ENCODE results near the gene MYBPH. TPM values are rescaled to one million over a fixed set of nuclear protein-coding genes. Genes with fewer than 3 reads are reported as not detected.

MYBPH gene
- total RNA-seq, 1 experiment from 2014 or later: not detected

DNA sequence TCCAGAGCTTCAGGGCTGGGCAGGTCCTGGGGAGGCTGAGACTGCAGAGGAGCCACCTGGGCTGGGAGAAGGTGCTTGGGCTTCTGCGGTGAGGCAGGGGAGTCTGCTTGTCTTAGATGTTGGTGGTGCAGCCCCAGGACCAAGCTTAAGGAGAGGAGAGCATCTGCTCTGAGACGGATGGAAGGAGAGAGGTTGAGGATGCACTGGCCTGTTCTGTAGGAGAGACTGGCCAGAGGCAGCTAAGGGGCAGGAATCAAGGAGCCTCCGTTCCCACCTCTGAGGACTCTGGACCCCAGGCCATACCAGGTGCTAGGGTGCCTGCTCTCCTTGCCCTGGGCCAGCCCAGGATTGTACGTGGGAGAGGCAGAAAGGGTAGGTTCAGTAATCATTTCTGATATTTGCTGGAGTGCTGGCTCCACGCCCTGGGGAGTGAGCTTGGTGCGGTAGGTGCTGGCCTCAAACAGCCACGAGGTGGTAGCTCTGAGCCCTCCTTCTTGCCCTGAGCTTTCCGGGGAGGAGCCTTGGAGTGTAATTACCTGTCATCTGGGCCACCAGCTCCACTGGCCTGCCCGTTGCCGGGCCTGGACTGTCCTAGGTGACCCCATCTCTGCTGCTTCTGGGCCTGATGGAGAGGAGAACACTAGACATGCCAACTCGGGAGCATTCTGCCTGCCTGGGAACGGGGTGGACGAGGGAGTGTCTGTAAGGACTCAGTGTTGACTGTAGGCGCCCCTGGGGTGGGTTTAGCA is 9.3 kb downstream of the MYBPH start:
- DNase-seq (ENCODE audit: low spot score): peak; percentile 60

DNA sequence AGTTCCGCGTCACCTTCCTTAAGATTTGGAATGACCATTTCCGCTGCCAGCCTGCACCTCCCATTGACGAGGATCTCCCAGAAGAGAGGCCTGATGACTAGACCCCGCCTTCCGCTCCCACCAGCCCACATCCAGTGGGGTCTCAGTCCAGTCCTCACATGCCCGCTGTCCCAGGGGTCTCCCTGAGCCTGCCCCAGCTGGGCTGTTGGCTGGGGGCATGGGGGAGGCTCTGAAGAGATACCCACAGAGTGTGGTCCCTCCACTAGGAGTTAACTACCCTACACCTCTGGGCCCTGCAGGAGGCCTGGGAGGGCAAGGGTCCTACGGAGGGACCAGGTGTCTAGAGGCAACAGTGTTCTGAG is 9.8 kb downstream of the MYBPH start:
- no peak for DNase-seq (ENCODE audit: low spot score)

DNA sequence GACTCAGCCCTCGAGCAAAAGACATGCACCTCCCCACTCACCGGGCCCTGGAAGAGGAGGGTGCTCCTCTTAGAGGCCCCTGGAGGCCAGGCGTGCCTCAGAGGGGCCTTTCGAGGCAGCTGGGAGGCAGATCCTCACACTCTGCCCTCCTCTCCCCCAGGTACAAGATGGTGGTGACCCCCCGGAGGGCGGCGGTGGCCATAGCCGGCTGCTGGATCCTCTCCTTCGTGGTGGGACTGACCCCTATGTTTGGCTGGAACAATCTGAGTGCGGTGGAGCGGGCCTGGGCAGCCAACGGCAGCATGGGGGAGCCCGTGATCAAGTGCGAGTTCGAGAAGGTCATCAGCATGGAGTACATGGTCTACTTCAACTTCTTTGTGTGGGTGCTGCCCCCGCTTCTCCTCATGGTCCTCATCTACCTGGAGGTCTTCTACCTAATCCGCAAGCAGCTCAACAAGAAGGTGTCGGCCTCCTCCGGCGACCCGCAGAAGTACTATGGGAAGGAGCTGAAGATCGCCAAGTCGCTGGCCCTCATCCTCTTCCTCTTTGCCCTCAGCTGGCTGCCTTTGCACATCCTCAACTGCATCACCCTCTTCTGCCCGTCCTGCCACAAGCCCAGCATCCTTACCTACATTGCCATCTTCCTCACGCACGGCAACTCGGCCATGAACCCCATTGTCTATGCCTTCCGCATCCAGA is 10.4 kb downstream of the MYBPH start:
- no peak for DNase-seq (ENCODE audit: low spot score)

DNA sequence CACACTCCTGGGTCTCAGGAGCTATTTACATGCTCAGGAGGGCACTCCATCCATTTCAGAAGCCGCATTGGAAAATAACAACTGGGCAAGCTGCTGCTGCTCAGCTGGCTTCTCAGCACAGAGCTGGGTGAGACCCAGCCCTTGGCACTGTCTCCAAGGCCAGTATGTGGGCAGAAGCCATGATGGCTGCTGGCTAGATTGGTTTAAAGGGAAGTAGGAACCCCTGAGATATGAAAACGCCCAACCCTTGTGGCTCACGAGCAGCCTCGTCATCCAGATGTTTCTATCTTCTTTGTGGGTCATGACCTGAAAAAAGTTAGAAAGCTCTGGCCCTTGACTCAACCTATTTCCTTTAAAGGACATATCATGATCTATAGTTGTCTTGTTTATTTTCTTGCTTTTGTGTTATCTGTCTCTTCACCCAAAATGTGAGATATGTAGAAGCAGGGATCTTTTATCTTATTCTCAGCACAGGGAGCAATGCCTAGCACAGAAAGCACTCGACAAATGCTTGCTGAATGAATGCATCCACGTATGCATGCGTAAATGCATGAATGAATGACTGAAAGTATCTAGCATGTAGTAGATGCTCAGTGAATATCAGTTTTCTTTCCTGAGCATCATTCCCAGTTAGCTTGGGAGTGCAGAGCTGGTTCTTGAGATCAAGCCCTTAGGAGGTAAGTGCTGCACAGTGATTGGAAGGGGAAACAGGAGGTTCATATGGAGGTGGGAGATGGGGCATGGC is 11.6 kb downstream of the MYBPH start:
- DNase-seq (ENCODE audit: low spot score): no peak

DNA sequence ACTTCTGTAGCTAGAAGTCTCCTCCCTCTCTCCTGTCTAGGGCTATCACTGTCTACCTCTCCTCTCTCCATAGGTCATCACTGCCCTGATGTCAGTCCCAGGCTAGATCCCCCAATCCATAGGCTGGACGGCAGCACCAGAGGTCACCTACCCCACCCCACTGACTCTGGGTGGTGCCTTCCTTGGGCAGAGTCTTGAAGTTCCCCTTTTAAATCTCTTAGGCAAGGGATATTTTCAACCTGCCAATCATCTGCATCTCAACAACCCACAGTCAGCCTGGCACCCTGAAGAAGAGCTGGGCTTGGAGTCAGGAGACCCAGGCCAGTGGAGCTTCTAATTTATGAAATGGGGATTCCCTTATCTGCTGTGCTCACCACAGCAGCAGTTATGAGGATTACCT is 13.2 kb downstream of the MYBPH start:
- no peak for DNase-seq (ENCODE audit: low spot score)

DNA sequence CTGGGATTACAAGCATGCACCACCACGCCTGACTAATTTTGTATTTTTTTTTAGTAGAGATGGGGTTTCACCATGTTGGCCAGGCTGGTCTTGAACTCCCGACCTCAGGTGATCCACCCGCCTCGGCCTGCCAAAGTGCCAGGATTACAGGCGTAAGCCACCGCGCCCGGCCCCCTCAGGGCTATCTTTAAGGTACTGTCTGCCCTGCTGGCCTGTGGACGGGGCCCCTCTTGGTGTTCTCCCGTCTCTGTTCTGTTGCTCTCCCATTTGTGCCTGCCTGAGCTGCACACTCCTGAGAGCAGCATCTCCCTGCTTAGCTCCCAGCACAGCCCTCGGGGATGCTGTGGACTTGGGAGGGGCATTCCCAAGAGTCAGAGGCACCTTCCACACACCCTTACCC is 13.9 kb downstream of the MYBPH start:
- no peak for DNase-seq (ENCODE audit: low spot score)

DNA sequence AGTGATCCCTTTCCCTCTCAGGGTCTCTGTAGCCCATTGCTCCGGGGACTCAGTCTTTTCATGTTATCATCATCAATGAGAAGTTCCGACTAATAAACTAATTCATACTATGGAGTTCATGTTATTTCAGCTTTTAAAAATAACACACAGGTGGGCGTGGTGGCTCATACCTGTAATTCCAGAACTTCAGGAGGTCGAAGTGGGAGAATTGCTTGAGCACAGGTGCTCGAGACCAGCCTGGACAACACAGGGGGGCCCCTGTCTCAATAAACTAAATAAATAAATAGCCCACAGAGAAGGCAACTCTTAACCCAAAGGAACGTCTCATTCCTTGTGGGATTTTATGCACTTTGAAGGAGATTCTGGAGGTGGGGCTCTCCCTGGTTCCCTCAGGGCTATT is 14.5 kb downstream of the MYBPH start:
- no peak for DNase-seq (ENCODE audit: low spot score)

DNA sequence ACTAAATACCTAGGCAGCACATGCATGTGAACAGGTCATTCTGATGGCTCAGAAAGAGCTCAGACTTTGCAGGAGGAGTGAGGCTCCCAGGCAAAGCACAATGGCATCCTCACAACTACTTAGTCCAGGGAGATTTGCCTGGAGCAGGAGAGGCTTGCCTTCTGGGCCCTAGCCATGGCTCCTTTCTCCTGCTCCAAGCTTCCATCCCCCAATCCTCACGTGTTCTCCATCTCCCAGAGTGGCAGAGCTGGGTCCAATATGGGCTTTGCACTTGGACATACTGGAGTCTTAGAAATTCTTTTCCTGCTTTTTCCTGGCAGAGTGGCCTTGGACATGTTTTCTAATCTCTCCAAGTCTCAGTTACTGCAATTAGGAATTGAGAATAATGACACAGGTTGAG is 15.8 kb downstream of the MYBPH start:
- DNase-seq (ENCODE audit: low spot score): no peak

DNA sequence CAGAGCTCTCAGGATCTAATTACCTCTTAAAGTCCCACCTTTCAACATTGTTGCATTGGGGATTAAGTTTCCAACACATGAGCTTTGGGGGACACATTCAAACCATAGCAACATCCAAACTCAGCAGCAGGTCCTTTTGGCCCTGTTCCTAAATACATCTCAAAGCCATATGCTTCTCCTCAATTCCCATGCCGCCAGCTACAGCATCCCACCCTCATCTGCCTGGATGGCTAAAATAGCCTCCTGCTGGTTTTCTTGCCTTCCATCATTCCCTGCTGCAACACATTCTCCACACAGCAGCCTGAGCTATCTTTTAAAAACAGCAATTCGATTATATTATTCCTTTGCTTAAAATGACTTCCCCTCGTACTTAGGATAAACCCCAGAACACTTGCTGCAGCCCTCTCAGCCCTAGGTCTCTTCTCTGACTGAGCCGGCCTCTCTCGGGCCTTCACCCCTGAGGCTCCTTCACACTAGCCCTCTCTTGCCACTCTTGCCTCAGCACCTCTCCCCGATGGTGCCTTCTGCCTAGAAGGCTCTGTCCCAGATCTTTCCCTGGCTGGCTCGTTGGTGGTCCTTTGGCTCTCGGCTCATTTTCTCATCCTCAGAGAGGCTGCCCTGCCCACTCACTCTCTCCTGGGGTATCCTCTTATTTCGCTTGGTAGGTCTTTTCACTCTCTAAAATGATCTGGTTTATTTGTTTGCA is 16.5 kb downstream of the MYBPH start:
- no peak for DNase-seq (ENCODE audit: low spot score)

DNA sequence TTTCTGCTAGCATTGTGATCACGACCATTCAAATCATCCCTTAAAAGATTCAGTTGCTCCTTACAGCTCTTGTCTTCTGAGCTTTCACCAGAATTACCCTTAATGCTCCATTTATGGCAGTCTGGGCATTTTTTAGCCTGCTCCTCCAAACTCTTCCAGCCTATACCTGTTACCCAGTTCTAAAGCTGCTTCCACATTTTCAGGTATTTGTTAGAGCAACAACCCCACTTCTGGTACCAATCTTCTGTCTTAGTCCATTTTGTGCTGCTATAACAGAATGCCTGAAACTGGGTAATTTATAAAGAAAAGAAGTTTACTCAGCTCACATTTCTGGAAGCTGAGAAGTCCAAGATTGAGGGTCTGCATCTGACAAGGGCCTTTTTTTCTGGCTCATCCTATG is 17.2 kb downstream of the MYBPH start:
- no peak for DNase-seq (ENCODE audit: low spot score)

DNA sequence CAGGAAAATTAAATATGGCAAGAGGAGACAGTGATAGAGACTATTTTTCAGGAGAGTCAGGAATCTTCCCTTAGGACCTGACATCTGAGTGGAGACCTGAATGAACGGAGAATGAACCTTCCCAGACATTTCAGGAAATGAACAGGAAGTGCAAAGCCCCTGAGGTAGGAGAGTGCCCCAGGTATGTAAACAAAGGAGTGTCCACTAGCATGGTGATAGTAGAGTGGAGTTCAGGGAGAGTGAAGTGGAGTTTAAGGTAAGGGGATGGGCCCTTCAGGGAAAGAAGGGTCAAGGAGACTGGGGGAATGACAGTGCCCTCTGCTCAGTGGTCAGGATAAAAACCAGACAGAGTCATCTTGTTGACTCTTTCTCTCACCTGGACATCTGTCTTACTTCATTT is 19.3 kb downstream of the MYBPH start:
- DNase-seq (ENCODE audit: low spot score): peak; percentile 15

DNA sequence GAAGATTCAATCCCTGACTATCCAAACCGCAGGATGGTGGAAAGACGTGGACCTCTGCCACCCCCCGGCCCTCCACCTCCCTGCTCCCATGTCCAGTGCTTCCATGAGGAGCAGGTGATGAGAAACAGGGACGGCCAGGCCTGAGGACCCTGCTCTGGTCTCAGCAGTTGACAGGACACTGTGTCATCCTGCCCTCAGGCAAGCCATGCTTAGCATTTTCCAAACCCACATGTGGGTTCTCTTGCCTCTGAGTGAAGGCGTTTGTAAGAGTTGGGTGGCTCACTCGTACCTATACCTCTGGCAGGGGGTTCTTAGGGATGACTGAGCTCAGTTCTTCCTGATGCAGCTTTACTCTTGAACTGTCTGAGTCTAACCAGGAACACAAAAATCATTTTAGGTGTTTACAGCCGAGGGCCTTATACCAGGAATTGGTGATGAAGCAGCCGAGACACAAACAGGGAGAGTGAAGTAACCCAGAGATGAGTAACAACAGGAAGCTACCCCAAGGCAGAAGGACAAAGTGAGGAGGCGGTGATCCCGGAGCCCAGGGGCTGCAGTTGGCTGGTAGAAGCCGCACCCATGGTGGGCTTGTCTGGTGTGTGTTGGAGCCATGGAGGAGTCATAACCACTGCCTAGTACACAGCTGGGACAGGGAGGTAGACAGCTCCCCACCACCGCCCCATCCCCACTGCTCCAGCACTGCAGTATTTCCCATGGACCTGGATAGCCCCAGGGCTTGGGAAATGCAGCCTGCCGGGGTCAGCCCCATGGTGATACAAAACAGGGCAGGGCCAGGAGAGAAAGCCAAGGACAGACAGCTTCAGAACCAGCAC is 21.4 kb downstream of the MYBPH start:
- no peak for DNase-seq (ENCODE audit: low spot score)

DNA sequence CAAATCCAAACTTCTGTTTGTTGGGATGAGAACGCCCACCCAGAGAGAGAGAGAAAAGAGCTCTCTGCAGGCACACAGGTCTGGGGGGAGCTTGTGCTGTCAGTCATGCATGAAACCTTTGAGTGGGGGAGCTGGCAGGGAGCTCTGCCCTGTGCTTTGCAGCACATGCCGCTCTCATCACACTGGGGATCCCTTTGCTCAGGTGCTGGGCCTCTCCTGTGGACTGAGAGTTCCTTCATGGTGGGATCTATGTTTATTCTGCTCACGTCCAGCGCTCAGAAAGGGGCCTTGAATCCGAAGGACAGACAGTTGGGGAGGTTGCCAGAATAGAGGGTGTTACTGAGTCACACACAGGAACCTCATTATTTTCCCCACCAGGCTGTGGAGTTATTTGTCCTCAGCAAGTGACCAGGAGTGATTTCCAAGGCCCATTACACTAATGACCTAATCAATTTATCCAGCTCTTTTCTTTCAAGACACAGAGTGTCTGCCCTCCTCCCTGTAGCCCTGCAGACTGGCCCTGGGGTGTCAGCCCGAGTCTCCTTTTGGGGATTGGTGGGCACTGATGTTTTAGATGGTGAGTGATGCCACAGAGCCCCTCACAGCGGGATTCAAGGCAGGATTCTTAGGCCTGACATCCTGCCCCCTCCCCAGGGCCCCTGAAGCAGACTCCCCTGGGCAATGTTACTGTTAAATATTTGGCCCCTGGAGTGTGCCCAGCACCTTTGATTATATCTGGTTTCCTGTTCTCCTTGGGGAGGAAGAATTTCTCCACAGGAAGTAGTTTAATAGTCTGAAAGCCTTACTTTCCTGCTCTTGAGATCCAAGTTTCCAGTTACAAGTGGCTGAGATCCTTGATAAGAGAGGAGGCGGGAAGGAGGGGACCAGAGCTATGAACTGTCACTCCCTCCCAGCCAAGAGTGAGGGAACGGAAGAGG is 22.3 kb downstream of the MYBPH start:
- no peak for DNase-seq (ENCODE audit: low spot score)

DNA sequence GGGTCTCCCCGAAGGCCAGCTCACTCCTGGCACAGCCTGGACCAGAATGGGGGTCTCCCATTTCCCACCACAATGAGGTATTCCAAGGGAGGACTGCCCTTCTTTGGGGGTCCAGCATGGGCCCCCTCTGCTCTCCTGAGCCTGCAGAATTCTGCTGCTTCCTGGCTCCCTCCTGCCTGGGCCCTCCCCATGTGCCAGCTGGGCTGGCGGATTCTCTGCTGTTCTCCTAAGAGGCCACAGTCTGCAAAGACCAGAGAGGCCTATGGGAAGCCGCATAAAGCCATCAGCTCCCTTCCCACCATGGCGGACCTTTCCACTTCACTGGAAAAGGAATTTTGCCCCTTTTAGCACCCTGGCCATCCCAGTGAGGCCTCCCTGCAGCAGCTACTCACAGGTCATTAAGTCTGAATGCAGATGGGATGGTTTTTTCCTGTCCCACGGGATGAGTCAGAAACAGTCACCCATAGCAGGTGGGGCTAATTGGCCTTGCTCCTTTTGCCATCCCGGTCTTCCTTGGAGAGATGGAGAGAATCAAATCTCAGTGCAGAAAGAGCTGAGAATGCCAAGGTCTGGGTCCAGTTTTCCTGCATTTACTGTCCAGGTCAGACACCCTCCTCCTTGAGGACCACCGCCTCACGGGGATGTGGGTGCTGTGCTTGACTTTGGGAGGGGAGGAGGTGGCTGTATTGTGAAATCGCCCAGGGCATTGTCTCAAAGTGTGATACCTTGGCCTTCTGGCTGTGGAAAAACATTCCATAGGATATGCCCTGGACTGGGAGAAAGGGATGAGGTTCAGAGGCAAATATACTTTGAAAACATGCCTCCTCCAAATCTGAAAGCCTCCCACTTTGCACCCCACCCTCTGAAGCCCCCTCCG is 23.2 kb downstream of the MYBPH start:
- DNase-seq (ENCODE audit: low spot score): no peak

DNA sequence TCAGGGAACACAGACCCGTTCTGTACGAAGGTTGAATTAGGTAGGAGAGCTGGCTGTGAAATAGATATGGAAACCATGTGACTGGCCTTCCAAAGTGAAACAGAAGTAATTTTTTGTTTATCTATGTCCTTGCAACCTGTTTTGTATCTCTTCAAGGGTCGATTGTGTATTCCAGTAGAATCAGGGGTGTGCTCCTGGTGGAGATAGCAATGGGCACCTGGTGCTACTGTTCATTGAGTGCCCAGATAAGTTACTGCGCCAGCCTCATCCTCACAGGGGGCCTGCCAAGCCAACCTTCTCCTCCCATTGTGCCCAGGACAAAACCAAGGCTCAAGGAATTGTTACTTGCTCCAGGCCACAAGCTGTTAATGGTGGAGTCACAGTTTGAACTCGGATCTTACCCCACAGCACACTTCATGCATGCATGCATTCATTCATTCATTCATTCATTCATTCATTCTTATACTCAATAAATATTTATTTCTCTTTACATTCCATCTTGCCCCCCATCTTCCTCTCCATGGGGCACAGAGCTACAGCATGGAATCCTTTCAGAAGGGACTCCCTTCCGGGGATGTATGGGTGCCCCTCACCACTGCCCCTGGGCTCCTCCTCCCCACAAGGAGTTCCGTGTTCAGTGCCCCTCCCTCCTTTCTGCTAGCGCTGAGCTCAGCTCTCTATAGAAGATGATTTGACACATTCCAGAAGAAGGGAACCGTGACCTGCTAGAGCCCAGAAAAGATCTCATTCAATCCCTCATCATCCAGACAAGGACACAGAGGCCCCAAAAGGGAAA is 24.1 kb downstream of the MYBPH start:
- DNase-seq (ENCODE audit: low spot score): no peak

DNA sequence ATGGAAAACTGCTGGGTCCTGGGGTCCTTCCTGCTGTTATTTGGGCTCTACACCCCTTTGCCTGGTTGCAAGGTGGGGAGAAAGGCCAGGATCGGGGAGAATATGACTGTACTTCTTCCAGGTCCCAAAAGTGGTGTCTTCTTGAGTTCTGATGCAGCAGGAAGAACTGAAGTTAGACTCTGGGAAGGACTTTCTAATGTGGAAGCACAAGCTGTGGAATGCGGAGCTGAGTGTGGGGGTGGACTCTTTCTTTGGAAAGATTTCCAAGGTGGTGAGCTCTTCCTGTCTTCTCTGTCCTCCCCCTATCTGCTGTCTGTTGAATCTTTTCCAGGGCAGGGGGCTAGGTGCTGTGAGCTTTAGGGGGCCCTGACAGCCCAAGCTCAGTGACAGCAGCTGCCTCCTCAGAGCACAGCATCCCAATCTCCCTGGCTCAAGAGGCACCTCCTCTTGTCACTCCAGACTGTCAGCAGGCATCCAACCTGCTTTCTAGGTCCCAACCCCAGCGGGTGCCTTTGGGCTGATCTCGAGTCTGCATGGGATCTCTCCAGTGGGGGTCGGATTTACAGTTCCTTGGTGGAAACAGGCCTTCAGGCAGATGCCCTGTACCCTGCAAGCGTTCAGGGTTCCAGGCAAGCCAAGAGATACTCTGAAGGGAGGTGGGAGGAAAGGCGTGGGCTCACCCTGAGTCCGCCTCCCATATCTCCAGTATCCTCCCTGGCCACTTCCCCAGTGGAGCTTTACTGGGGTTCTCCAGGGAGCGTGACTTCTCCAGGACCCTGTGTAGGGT is 24.9 kb downstream of the MYBPH start:
- DNase-seq (ENCODE audit: low spot score): no peak

DNA sequence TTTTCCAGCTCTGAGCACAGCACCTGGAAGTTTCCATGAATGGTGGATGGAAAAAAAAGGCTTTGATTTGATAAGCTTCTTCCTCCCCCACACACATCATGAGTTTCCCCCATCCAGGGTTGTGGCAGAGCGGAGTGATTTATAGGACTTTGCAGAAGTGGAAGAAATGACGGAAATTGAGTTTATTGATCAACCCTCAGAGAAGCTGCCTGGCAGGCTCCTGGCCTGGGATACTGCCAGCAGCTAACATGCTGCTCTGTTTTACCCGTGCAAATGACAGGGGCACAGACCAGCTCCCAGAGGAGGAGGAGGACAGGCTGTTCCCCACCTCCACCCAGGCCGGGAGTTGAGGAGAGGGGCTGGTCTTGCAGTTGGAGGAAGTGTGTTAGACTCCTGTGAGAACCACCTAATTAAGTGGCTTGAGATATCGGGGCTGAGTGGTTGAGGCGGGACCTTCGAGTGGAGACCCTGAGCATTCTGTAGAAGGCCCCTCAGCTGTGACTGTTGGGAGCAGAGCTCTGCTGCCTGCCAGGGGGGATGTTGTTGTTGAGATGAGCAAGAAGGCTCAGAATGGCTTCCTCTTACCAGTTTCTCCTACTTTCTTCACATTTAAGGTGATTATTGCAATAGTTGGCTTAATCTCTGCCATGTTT is 26.3 kb downstream of the MYBPH start:
- no peak for DNase-seq (ENCODE audit: low spot score)
